DLD1 (cell line): ENCODE data around the gene MCRS1.
"Not testable (repeated sequence)": the region's sequence is repeated elsewhere in the genome, so short reads cannot be mapped to it uniquely, and the experiment has no call there.

Experiments
- in situ Hi-C: cut with HindIII; loops from 2 replicates; pipeline ENCODE4 v1.10.0; 2017; ENCODE audit warnings: low sequenced_read_pairs

The MCRS1 gene

DNA sequence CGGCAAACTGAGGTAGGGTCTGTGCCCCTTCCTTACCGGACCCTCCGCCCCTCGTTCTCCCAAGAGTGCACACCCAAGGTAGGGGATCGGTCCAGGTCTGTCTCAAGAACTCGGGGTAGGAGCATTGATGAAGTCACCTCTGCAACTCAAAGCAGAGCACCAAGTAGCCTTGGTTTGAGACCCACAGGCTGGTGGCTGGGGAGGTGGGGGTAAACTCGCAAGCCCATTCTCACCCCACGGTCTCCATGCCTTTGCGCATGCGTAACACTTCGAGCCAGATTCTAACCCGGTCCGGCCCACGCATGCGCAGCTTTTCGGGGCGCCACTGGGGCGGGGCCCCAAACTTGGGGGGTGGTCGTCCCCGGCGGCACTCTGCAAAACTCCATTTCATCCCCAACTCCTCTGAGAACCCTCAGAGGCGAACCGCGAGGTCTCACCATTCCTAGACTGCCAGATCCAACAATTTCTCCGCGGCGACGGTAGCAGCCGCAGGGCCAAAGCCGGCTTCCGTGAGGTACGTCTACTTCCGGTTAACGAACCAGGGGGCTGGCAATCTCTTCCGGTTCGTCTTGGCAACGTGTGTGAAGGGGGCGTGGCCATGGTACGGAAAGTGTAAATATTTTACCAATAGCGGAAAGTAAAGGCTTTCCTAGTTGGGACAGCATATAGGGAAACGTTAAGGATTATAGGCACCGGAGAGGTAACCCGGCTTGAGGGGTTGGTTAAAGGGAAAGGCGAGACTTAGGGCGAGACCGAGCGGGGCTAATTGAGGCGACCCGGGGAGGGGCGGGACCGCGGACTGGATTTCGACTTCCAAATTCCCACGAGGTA is at the start of gene MCRS1:
MCRS1 (minus strand) TSS at position 532 of the 831 bp plus-strand sequence. CDS start 1,411 bp downstream, outside the sequence.
- in situ Hi-C loops: no loop called here

DNA sequence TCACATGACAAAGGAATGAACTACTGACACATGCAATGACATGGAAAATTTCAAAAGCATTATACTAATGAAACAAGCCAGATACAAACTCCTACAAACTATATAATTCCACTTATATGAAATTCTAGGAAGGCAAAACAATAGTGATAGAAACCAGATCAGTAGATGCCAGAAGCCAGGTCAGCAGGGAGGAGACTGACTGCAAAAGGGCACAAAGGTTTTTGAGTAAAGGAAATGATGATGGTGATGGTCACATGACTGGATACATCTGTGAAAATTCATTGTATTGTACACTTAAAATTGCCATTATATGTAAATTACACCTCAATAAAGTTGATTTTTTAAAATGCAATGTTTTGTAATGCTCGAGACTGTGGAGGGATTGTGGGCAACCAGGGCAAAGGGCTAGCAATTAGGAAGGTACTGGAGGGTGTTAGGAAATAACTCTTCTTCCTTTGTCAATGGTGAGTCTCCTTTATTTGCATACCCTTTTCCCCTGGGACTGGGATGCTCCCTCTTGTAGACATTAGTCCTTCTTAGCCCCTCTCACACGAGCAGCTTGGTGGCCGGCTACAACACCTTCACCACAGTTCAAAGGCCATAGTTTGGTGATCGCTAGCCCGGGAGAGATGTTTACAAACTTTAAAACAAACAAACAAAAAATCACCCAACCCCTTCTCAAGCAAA is 48.7 kb upstream of the MCRS1 start:
- in situ Hi-C loops: no loop called here

DNA sequence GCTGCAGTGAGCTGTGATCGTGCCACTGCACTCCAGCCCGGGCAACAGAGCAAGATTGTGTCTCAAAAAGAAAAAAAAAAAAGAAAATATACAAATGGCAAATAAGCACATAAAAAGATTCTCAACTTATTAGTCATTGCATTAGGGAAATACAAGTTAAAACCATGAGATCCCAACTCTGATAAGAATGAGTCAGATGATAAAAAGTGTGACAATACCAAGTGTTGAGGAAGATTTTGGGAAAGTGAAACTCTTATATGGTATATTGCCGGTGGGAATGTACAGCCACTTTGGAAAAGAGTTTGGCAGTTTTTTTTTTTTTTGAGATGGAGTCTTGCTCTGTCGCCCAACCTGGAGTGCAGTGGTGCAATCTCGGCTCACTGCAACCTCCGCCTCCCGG is 47.8 kb upstream of the MCRS1 start:
- in situ Hi-C loops: no loop called here

DNA sequence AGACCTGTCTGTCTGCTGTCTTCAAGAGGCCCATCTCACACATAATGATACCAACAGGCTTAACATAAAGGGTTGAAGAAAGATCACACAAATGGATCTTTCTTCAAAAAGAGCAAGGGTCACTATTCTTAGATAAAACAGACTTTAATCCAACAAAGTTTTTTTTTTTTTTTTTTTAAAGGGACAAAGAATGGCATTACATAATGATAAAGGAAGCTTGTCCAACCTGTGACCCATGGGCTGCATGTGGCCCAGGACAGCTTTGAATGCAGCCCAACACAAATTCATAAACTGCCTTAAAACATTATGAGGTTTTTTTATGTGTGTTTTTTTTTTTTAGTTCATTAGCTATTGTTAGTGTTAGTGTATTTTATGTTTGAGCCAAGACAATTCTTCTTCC is 44.3 kb upstream of the MCRS1 start:
- in situ Hi-C loops: no loop called here

DNA sequence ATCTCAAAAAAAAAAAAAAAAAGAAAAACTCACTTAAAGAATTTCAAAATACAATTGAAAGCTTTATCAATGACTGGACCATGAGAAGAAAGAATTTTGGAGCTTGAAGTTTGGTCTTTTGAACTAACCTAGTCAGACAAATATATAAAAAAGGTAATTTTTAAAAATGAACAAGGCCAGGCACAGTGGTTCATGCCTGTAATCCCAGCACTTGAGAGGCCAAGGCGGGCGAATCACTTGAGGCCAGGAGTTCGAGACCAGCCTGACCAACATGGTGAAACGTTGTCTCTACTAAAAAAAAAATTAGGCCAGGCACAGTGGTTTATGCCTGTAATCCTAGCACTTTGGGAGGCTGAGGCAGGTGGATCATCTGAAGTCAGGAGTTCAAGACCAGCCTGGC is 42.8 kb upstream of the MCRS1 start:
- in situ Hi-C loops: not testable (repeated sequence)

GRCh38 chr12:49609875-49610154 is 41.9 kb upstream of the MCRS1 start:
- in situ Hi-C loops: no loop called here

DNA sequence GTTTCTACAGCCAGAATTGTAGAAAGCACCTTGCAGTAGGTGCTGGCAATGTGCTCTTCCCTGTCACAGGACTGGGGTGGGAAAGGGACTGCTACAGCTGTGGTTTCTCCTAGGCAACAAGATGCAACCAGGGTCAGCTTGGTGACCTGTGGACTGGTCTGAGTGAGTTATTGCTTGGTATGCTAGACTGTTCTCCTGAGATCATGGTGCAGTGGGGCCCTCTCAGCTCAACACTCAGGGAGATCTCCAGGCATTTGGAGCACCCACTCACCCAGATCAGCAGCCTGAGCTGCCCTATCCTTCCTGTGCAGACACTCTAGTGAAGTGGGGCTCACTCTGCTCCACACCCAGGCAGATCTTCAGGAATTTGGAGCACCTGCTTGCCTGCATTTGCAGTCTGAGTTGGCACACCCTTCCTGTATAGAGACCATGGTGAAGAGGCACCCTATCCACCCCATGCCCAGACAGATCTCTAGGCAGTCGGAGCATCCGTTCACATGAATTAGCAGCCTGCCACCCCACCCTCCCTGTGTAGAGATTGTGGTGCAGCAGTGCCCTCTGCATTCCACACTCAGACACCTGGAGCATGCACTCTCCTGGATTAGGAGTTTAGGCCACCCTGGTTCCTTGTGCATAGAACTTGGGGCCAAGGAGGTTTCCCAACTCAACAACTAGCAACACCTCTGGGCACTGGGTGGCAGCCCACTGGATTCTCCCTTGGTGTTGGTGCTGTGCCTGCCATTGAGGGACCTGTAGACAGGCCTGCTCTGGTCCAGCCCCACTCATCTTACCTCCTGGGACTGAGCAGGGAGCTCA is 41.3 kb upstream of the MCRS1 start:
- in situ Hi-C loops: no loop called here

- in situ Hi-C loops: not testable (repeated sequence)
These were observed 37.6 kb upstream of the MCRS1 start, which contains the start of gene FAM186B for GRCh38 chr12:49605539-49605938. Gene FAM186B (minus strand): TSS chr12:49605639. CDS start chr12:49605477, 162 bp downstream.

GRCh38 chr12:49604856-49605255 is 36.9 kb upstream of the MCRS1 start:
- in situ Hi-C loops: no loop called here

DNA sequence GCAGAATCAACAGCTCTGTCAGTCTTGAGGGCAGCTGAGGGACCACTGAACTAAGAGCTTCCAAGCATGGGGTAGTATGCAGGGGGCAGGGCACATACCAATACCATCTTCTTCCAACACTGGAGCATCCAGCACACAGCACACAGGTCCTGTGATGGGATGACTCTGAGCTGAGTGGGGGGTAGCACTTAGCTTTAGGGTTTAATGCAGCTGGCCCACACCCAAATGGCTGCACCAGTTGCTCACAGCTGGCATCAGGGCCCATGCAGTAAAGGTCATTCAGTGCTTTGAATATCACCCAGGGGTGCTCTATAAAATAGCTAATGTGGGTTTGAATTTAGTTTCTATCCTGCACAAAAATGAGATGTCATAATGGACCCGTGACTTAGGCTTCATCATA is 35.8 kb upstream of the MCRS1 start:
- in situ Hi-C loops: no loop called here

GRCh38 chr12:49599961-49600360 is 32.0 kb upstream of the MCRS1 start:
- in situ Hi-C loops: no loop called here

- in situ Hi-C loops: no loop called here
These were observed 30.6 kb upstream of the MCRS1 start for GRCh38 chr12:49598527-49598926.

GRCh38 chr12:49588721-49589516 is 21.0 kb upstream of the MCRS1 start:
- in situ Hi-C loops: no loop called here

GRCh38 chr12:49588281-49588680 is 20.3 kb upstream of the MCRS1 start:
- in situ Hi-C loops: no loop called here

DNA sequence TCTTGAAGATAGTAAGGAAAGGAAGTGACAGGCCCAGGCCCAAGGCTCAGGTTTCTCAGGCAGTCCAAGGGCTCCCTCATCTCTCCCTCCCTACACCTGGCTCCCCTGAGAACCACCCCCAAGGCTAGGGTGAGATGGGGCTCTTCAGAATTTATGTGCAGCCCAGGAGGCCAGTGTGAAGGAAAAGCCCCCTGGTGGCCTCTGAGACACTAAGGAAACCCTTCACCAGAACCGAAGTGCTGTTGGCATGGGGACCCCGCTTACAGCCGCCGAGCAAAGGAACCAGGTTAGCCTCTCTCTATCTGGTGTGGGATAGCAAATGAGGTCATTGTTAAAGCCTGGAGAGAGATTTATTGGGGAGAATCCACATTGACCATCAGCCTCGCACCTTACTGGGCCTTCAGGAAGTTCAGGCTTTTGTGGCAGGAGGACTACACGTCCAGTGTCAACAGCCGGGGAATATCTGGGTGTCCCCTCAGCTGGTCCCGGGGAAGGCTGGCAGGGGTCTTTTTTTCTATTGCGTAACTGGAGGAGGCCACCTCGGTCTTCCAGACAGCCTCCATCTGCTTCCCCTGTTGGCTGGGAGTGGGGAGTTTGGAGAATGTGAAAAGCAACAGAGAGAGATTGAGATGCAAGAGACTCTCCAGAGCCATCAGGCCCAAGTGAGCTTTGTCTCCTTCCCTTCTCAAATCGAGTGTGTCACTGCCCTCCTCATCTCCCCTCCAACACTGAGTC is 19.4 kb upstream of the MCRS1 start:
- in situ Hi-C loops: no loop called here

GRCh38 chr12:49585477-49586459 is 17.8 kb upstream of the MCRS1 start:
- in situ Hi-C loops: no loop called here

- in situ Hi-C loops: no loop called here
These were observed 16.6 kb upstream of the MCRS1 start for GRCh38 chr12:49584591-49584990.

- in situ Hi-C loops: no loop called here
These were observed 15.6 kb upstream of the MCRS1 start for GRCh38 chr12:49583366-49584094.
